Natural killer cell (primary cell): ENCODE measurements around the gene KCNJ10. TPM values are rescaled to one million over a fixed set of nuclear protein-coding genes. Genes with fewer than 3 reads are reported as not detected.

ENCODE experiments used
- ATAC-seq, 3 donors: fragments of 150-1000 bp in 2 of 3; fragments of 200-7000 bp in 1 of 3; cut with Tn5 transposase; 1 replicate in 1 of 3; 2 replicates in 2 of 3; pipeline ENCODE4 v1.10.0; 2021; ENCODE audit warnings: mild to moderate bottlenecking in 2 of 3, moderate library complexity in 2 of 3
- DNase-seq, 2 donors: peaks; one replicate each; pipeline versions ENCODE4 v3.0.0 to v3.0.0-alpha.2; 2013 to 2021; ENCODE audit warnings: mixed read lengths in 1 of 2
- H3K27ac ChIP-seq: one replicate; pipeline ENCODE4 v1.5.1; 2013; ENCODE audit warnings: mild to moderate bottlenecking, low read length
- H3K27me3 ChIP-seq: one replicate; pipeline ENCODE4 v1.6.1; 2013; ENCODE audit warnings: low read length; ENCODE audit not compliant: control insufficient read depth, insufficient read depth
- H3K36me3 ChIP-seq: one replicate; pipeline ENCODE4 v1.6.1; 2013; ENCODE audit warnings: low read length; ENCODE audit not compliant: control insufficient read depth, insufficient read depth
- H3K4me1 ChIP-seq: one replicate; pipeline ENCODE4 v1.6.1; 2013; ENCODE audit warnings: low read length; ENCODE audit not compliant: control insufficient read depth, insufficient read depth
- H3K4me3 ChIP-seq: one replicate; pipeline ENCODE4 v1.5.1; 2013; ENCODE audit warnings: low read length
- H3K9me3 ChIP-seq: one replicate; pipeline ENCODE4 v1.6.1; 2013; ENCODE audit warnings: low read length; ENCODE audit not compliant: control insufficient read depth, insufficient read depth
- H3K27ac Mint-ChIP-seq, 2 donors: one replicate each; pipeline ENCODE4 v1.8.0; 2022; ENCODE audit warnings: mild to moderate bottlenecking in 2 of 2, mixed read lengths in 2 of 2, moderate library complexity in 1 of 2
- H3K27me3 Mint-ChIP-seq, 2 donors: one replicate each; pipeline ENCODE4 v1.8.0; 2022; ENCODE audit warnings: low read depth in 2 of 2, mixed read lengths in 2 of 2
- H3K36me3 Mint-ChIP-seq: one replicate; pipeline ENCODE4 v1.8.0; 2022; ENCODE audit warnings: mixed read lengths
- H3K4me1 Mint-ChIP-seq, 2 donors: one replicate each; pipeline ENCODE4 v1.8.0; 2022; ENCODE audit warnings: mixed read lengths in 2 of 2
- H3K4me3 Mint-ChIP-seq: one replicate; pipeline ENCODE4 v1.8.0; 2022; ENCODE audit warnings: mild to moderate bottlenecking, moderate library complexity, mixed read lengths
- H3K9me3 Mint-ChIP-seq, 2 donors: one replicate each; pipeline ENCODE4 v1.8.0; 2022; ENCODE audit warnings: mixed read lengths in 2 of 2
- CTCF ChIP-seq: fragments of 200-600 bp; IDR thresholded peaks from one replicate; pipeline ENCODE4 v1.8.0; 2022; ENCODE audit warnings: antibody characterized with exemption
- WGBS: methylation state at CpG from one replicate; pipeline ENCODE4 v1.1.7; 2013; ENCODE audit warnings: missing lambda C conversion rate; ENCODE audit not compliant: insufficient coverage; 5-methylcytosine and 5-hydroxymethylcytosine counted together
- intact Hi-C: fragments of 100-400 bp; cut with micrococcal nuclease; formaldehyde crosslinking; loops from one replicate; pipeline ENCODE4 v1.14.2; 2022
- total RNA-seq, 4 donors: library from RNA; stranded (reverse); fragments of 120-200 nt in 1 of 4; gene quantifications; one replicate each; pipeline versions ENCODE4 v1.2.3 to v1.2.4, GENCODE V29; 2013 to 2022

Gene KCNJ10
- total RNA-seq, 3 donors from 2014 or later (not counting 1 experiment from before 2014, with no cell fraction given) = not detected

- H3K9me3 Mint-ChIP-seq = no peaks in the 10 kb centered on the region
- H3K27ac Mint-ChIP-seq = no peak overlapping the region
- H3K4me1 Mint-ChIP-seq = peaks cover 6 to 21% of the 10 kb centered on the region in 2 donors
Measured at GRCh38 chr1:160071289-160071688, 1.3 kb upstream of the KCNJ10 start.

GRCh38 chr1:160070243-160071163 is 543 bp upstream of the KCNJ10 start:
- WGBS = 2% methylated on average over 46 of the region's 46 CpGs
- ATAC-seq (peak; percentile 90 to 96 (median 96)), DNase-seq (peak; percentile 55 to 80)
- Histone ChIP-seq H3K4me3 (peak overlapping the region; percentile 45), H3K4me1 (peaks cover 14% of the 10 kb centered on the region), H3K27ac (no peak overlapping the region), H3K9me3 (no peaks in the 10 kb centered on the region), H3K27me3 (peaks cover 18% of the 10 kb centered on the region), H3K36me3 (no peaks in the 10 kb centered on the region)
- H3K27ac Mint-ChIP-seq = peak overlapping the region in 1 of 2 donors; percentile 80
- TF ChIP-seq CTCF = no peak
- H3K36me3 Mint-ChIP-seq = no peaks in the 10 kb centered on the region
- peaks cover 6 to 21% of the 10 kb centered on the region in 2 donors for H3K4me1 Mint-ChIP-seq
- intact Hi-C loops = no loop called here
- H3K4me3 Mint-ChIP-seq = peak overlapping the region; percentile 86
- H3K9me3 Mint-ChIP-seq = no peaks in the 10 kb centered on the region
- peaks cover 14 to 29% of the 10 kb centered on the region in 2 donors for H3K27me3 Mint-ChIP-seq

More at GRCh38 chr1:160071289-160071688, 1.3 kb upstream of the KCNJ10 start:
- ATAC-seq = no peak
- H3K36me3 Mint-ChIP-seq = no peaks in the 10 kb centered on the region
- Histone ChIP-seq H3K27me3 (peaks cover 18% of the 10 kb centered on the region), H3K4me3 (no peak overlapping the region), H3K9me3 (no peaks in the 10 kb centered on the region), H3K4me1 (peaks cover 14% of the 10 kb centered on the region), H3K27ac (no peak overlapping the region), H3K36me3 (no peaks in the 10 kb centered on the region)
- WGBS = 90% methylated on average over 5 of the region's 5 CpGs
- no peak for DNase-seq
- intact Hi-C loops = no loop called here
- no peak for TF ChIP-seq CTCF
- no peak overlapping the region for H3K4me3 Mint-ChIP-seq
- peaks cover 14 to 29% of the 10 kb centered on the region in 2 donors for H3K27me3 Mint-ChIP-seq

GRCh38 chr1:160068225-160068624 is 1.7 kb downstream of the KCNJ10 start:
- 80% methylated on average over 3 of the region's 5 CpGs for WGBS
- intact Hi-C loops = no loop called here
- H3K27me3 Mint-ChIP-seq = peaks cover 6 to 34% of the 10 kb centered on the region in 2 donors

More at GRCh38 chr1:160068225-160068624, 1.7 kb downstream of the KCNJ10 start:
- Mint-ChIP-seq H3K36me3 (no peaks in the 10 kb centered on the region), H3K4me3 (no peak overlapping the region), H3K4me1 (peaks cover 6 to 21% of the 10 kb centered on the region in 2 donors), H3K27ac (no peak overlapping the region), H3K9me3 (no peaks in the 10 kb centered on the region)
- DNase-seq (no peak), ATAC-seq (no peak)
- H3K27ac ChIP-seq = no peak overlapping the region
- H3K4me1 ChIP-seq = peaks cover 14% of the 10 kb centered on the region
- peaks cover 18% of the 10 kb centered on the region for H3K27me3 ChIP-seq
- H3K36me3 ChIP-seq = no peaks in the 10 kb centered on the region
- no peak overlapping the region for H3K4me3 ChIP-seq
- no peak for TF ChIP-seq CTCF
- no peaks in the 10 kb centered on the region for H3K9me3 ChIP-seq
